ENCODE results near the gene ALG12. TPM values are rescaled to one million over a fixed set of nuclear protein-coding genes. Genes with fewer than 3 reads are reported as not detected.

Gene ALG12
- total and polyA plus RNA-seq, 2 of the 4 experiments (the other 2 are of a cell fraction): 7.2 to 10.9 TPM

- H2BK5ac ChIP-seq (ENCODE audit: low read depth, low read length, poor library complexity, severe bottlenecking): no peak overlapping the region
- H3K9me1 ChIP-seq (ENCODE audit: insufficient read depth, low read length): peaks cover 5% of the 10 kb centered on the region; the same call in 1 of the 2 replicates
- no TSS peak for BruUV-seq (replicated peaks)
- ATAC-seq (ENCODE audit: low read depth) (peak; percentile 17; the same call in 1 of the 2 replicates), DNase-seq (no peak)
- no peak overlapping the region for H3K14ac ChIP-seq (replicated peaks; ENCODE audit: low read depth, low read length)
- no peak overlapping the region for H3K18ac ChIP-seq (ENCODE audit: low read depth, low read length)
- H4K20me1 ChIP-seq (ENCODE audit: insufficient read depth, low read length): peaks cover 16% of the 10 kb centered on the region; the same call in 1 of the 2 replicates
- H3K9me3 ChIP-seq (ENCODE audit: control insufficient read depth, insufficient read depth, low read length): peaks cover 9% of the 10 kb centered on the region
- dilution Hi-C loops (cut with HindIII; ENCODE audit: low sequenced_read_pairs, unreplicated experiment) (no loop called here), intact Hi-C loops (cut with micrococcal nuclease) (no loop called here), in situ Hi-C loops (cut with MboI; ENCODE audit: low sequenced_read_pairs) (no loop called here)
- no peak overlapping the region for H3K9ac ChIP-seq (ENCODE audit: low read depth, low read length)
- 95% methylated on average over 5 of the region's 5 CpGs; no CpG with 5 or more reads in 1 of the 2 experiments for WGBS, 2 experiments (ENCODE audit: extremely low coverage in 2 of 2, insufficient read length in 1 of 2)
- H2AFZ ChIP-seq (replicated peaks; ENCODE audit: low read length, poor library complexity): no peak overlapping the region
- no peaks in the 10 kb centered on the region for H3K27me3 ChIP-seq (ENCODE audit: control insufficient read depth, insufficient read depth, low read length)
- ChIA-PET CTCF (no interaction called here), POLR2A (ENCODE audit: unreplicated experiment) (no interaction called here)
- no peak overlapping the region for H4K5ac ChIP-seq (ENCODE audit: low read depth, low read length)
- no peak overlapping the region for H4K91ac ChIP-seq (ENCODE audit: insufficient read depth, low read depth, low read length)
- TF ChIP-seq MAZ (IDR thresholded peaks at IDR 0.05; ENCODE audit: borderline replicate concordance, low read depth, low read length) (no peak), RAD21 (IDR thresholded peaks at IDR 0.05; ENCODE audit: low read length) (no peak), USF2 (IDR thresholded peaks at IDR 0.05; ENCODE audit: low read depth, low read length) (no peak), NFE2L2 (IDR thresholded peaks at IDR 0.05; ENCODE audit: low read depth, low read length) (no peak), ELK1 (IDR thresholded peaks at IDR 0.05; ENCODE audit: borderline replicate concordance, low read depth, low read length) (no peak), BHLHE40 (IDR thresholded peaks at IDR 0.05; ENCODE audit: low read depth, low read length) (no peak), CEBPB (IDR thresholded peaks at IDR 0.05; ENCODE audit: low read depth, low read length) (no peak), MAFK (IDR thresholded peaks at IDR 0.05; ENCODE audit: low read depth, low read length) (no peak), POLR2A (IDR thresholded peaks at IDR 0.05; ENCODE audit: low read depth, low read length) (no peak), MXI1 (IDR thresholded peaks at IDR 0.05; ENCODE audit: borderline replicate concordance, low read depth, low read length) (no peak), RCOR1 (IDR thresholded peaks at IDR 0.05; ENCODE audit: insufficient replicate concordance, low read length) (no peak), CHD1 (IDR thresholded peaks at IDR 0.05; ENCODE audit: low read depth, low read length) (no peak), SMC3 (IDR thresholded peaks at IDR 0.05; ENCODE audit: low read depth, low read length) (no peak), RFX5 (IDR thresholded peaks at IDR 0.05; ENCODE audit: low read depth, low read length) (no peak), FOS (IDR thresholded peaks at IDR 0.05; ENCODE audit: low read depth, low read length) (no peak), CTCF (conservative IDR thresholded peaks at IDR 0.05; ENCODE audit: low read depth, low read length) (no peak)
- no peak overlapping the region for H3K4me3 ChIP-seq (ENCODE audit: insufficient read depth, low read depth, low read length)
- no peak overlapping the region for H4K8ac ChIP-seq (ENCODE audit: low read depth in 2 of 2, low read length in 2 of 2)
- H3K36me3 ChIP-seq (ENCODE audit: control insufficient read depth, insufficient read depth, low read length): peaks cover 49% of the 10 kb centered on the region
- no peaks in the 10 kb centered on the region for H3K4me1 ChIP-seq (ENCODE audit: control insufficient read depth, insufficient read depth, low read length)
- no peak overlapping the region for H3K4ac ChIP-seq (ENCODE audit: low read depth, low read length)
- H2BK20ac ChIP-seq (ENCODE audit: low read depth, low read length): no peak overlapping the region
- H2BK120ac ChIP-seq (ENCODE audit: low read depth, low read length): no peak overlapping the region
- H3K79me1 ChIP-seq (ENCODE audit: low read depth in 1 of 2, low read length in 2 of 2): peaks cover 38 to 71% of the 10 kb centered on the region in 2 experiments
- H3K23ac ChIP-seq (ENCODE audit: low read depth, low read length): no peak overlapping the region
- no peak overlapping the region for H3K27ac ChIP-seq (ENCODE audit: insufficient read depth, low read length)
- no peak overlapping the region for H3K4me2 ChIP-seq (ENCODE audit: low read depth, low read length)
- no peak overlapping the region for H2AK5ac ChIP-seq (ENCODE audit: low read depth, low read length)
- no peak overlapping the region for H2AK9ac ChIP-seq (replicated peaks; ENCODE audit: low read depth, low read length, poor library complexity)
- H3K56ac ChIP-seq (ENCODE audit: extremely low read depth, insufficient read depth, low read length): no peak overlapping the region
- H2BK15ac ChIP-seq (ENCODE audit: low read depth, low read length): no peak overlapping the region
Observed at GRCh38 chr22:49889071-49889470, 29.2 kb downstream of the ALG12 start.

Measured in IMR-90 (cell line).